Activated CD8-positive, alpha-beta memory T cell treated with anti-CD3 and anti-CD28 coated beads, Interleukin-2, amount 50 U/mL, for 24 hours (primary cell): ENCODE data around the gene IARS2.
"Not testable (repeated sequence)": the region's sequence is repeated elsewhere in the genome, so short reads cannot be mapped to it uniquely, and the experiment has no call there.

ENCODE experiments used
- DNase-seq: peaks from one replicate; pipeline ENCODE4 v3.0.0-alpha.2; 2020; ENCODE audit errors: extremely low read depth

IARS2 gene

GRCh38 chr1:220112600-220112999, 18.7 kb downstream of the IARS2 start:
- not testable (repeated sequence) for DNase-seq

DNA sequence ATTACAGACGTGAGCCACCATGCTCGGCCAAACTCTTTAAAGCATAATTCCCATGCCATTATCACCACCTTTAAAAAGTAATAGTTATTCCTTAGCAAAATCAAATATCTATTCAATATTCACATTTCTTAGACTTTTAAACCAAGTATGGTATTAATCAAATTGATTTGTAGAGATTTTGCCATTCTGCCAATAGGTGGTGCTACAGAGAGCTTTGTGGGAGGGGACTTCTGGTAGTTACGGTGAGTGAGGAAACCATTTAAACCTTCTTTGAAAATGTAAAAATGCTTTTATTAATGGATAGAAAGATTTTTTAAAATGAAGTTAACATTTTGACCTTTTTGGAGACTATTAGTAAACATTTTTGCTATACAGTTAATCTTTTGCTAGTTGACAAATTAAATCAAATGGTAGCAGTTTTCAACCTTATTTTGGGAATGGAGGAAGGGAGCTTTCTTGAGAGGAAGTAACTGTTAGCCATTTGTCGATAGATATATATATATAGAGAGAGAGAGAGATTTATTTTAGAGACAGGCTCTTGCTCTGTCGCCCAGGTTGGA, 19.3 kb downstream of the IARS2 start:
- no peak for DNase-seq

- DNase-seq = no peak
Measured at GRCh38 chr1:220119043-220119512, 25.1 kb downstream of the IARS2 start.

GRCh38 chr1:220121791-220122530, 28.0 kb downstream of the IARS2 start:
- no peak for DNase-seq

GRCh38 chr1:220123066-220123465, 29.1 kb downstream of the IARS2 start:
- DNase-seq = no peak

DNA sequence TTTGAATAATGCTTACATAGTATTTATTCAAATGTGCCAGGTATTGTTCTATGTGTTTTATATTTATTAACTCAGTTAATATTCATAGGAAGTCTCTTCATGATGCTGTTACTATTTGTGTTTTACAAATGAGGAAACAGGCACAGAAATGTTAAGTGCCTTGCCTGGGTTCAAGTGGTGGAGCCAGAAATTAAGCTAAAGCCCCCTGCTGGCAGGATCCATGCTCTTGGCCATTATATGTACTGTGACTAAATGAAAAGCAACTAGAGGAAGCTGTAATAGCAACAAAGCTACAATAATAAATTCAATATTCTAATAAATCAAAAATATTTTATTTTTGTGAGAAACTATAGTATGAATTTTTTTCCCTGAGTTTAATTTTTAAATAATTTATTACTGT, 30.0 kb downstream of the IARS2 start:
- no peak for DNase-seq

DNA sequence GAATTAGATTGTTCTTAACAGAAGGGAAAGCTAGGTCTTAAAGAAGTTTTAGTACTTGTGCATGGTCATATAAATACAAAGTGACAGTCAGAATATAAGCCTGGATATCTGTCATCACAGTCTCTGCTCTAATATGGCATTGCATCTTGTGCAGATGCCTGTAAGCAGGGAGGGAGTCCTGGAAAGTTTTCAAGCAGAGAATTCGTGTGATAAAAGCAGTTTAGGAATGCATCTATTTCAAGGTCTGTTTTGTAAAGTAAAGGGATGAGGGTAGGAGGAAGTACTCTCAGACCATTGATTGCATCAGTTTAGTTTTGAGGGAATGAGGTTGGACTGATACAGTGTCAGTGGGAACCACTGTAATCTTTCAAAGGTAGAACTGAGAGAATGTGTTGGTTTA, 30.6 kb downstream of the IARS2 start:
- no peak for DNase-seq

DNA sequence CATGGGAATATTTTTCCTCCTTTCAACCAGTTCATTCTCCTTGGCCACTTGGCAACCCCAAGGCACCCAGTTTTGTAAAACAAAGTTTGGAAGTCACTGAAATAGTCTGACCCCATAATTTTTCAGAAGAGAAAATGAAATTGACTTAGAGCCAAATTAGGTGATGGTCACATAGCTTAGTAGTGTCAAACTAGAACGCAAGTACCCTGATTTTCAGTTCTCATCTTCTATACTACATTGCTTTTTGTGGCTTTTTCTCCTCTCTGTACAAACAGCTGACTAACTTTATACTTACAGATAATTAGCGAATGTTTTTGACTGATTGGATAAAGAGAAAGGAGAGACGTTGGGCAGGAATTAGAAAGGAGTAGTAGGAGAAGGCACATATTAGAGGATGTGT, 33.1 kb downstream of the IARS2 start:
- DNase-seq = no peak

- no peak for DNase-seq
Measured at GRCh38 chr1:220129479-220130210, 35.7 kb downstream of the IARS2 start.

- DNase-seq = no peak
Measured at GRCh38 chr1:220135755-220136154, 41.8 kb downstream of the IARS2 start.

- DNase-seq = no peak
Measured at GRCh38 chr1:220137019-220137786, 43.3 kb downstream of the IARS2 start.

- DNase-seq = no peak
Measured at GRCh38 chr1:220139966-220140365, 46.0 kb downstream of the IARS2 start.

GRCh38 chr1:220144051-220144450, 50.1 kb downstream of the IARS2 start:
- DNase-seq = no peak

GRCh38 chr1:220149742-220150141, 55.8 kb downstream of the IARS2 start:
- no peak for DNase-seq

GRCh38 chr1:220151454-220151853, 57.5 kb downstream of the IARS2 start:
- no peak for DNase-seq

GRCh38 chr1:220153147-220153546, 59.2 kb downstream of the IARS2 start:
- no peak for DNase-seq

DNA sequence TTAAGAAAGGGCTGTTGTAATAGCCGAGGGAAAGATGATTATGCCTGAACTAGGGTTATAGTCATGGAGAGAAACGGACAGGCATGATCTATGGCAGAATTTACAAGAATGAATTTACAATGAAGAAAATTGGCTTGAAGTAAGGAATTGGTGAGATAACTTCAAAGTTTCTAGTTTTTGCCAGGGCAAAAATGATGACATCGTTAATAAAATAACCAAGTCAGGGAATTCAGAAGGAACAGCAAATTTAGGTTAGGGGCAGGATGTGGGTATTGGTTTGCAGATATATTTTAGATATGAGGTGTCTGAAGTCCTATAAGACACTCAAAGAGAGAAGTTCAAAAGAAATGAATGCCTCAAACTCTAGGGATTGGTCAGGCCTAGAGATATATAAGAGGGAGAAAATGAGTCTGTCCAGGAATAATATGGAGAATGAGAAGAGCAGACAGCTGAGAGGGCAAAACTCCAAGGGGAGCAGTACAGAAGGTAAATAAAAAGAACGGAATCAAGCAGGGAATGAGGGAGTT, 62.8 kb downstream of the IARS2 start:
- DNase-seq = no peak

GRCh38 chr1:220157738-220158137, 63.8 kb downstream of the IARS2 start:
- no peak for DNase-seq

DNA sequence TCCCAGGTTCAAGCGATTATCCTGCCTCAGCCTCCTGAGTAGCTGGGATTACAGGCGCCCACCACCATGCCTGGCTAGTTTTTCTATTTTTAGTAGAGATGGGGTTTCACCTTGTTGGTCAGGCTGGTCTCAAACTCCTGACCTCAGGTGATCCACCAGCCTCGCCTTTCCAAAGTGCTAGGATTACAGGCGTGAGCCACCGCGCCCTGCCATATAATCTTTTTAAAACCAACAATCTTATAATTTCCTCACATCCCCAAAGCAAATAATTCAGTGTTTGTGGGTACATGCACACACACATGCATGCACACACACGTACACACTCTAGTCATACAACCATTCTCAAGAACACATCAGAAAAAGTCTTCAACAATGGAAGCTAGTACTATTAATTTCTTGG, 64.6 kb downstream of the IARS2 start:
- DNase-seq = not testable (repeated sequence)

DNA sequence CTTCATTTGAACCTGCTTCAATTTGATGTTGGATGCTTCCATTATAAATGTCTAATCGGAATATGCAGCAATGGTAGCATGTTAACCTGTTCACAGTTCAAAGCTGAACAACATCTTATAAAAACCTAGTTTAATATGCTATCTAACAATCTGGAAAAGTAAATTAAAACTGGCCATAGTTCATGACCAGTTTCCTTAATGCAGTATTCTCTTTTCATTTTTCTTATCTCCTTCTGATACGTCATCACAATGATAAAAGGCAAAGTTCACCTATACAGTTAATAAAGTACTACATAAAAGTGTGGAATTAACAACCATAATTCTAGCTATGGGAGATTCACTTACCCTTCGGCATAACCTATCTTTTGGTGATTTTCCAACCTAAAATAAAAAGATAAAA, 65.1 kb downstream of the IARS2 start:
- DNase-seq = no peak

DNA sequence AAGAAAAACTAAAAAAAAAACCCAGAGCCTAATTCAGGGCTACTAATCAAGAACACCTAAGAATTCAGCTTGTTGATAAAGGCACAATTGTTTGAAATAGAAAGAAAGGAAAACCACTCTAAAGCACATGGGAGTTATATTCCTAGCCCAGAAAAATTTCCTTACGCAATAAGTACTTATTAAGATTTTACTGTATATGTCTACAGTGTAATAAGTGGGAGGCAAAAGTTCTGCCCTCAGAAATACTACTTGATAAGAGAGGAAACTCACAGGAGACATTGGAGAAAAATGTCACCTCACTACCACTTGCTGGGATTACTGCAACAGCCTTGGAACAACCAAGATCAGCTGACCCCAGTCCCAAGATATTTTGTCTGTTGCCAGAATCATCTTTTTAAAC, 66.1 kb downstream of the IARS2 start:
- DNase-seq = no peak

DNA sequence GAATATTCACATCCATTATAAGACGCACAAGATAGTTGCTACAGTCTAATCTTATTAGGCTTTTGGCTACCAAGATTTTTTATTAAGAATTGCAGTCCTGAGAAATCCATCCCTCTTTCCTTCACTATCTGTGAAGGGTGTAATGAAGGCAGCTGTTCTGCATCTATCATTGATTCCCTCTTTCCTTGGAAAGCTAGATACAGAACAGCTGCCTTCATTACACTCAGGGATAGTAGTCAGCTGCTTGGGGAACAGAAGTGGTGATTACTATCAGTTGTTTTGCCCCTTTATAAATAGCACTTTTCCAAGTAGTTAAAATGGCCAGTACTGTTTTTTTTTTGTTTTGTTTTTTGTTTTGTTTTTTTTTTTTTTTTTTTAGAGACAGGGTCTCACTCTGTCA, 70.2 kb downstream of the IARS2 start:
- DNase-seq = no peak
